Mucosa of rectum (tissue), 2 donors: ENCODE data around the gene OAF.
A peak's percentile ranks its signal among the peaks of the same experiment; 100 is the strongest.

Source experiments
- H3K27ac ChIP-seq, 2 donors: one replicate each; pipeline ENCODE4 v1.7.0; 2013; ENCODE audit warnings: inconsistent platforms in 2 of 2, low read depth in 2 of 2, low read length in 2 of 2
- H3K27me3 ChIP-seq, 2 donors: one replicate each; pipeline ENCODE4 v1.7.0; 2013; ENCODE audit warnings: low read length in 2 of 2; ENCODE audit not compliant: control insufficient read depth in 2 of 2, insufficient read depth in 2 of 2
- H3K36me3 ChIP-seq, 2 donors: one replicate each; pipeline ENCODE4 v1.7.0; 2013; ENCODE audit warnings: low read length in 2 of 2; ENCODE audit not compliant: control insufficient read depth in 2 of 2, insufficient read depth in 2 of 2
- H3K4me1 ChIP-seq, 2 donors: one replicate each; pipeline ENCODE4 v1.7.0; 2013; ENCODE audit warnings: low read length in 2 of 2, mild to moderate bottlenecking in 1 of 2; ENCODE audit not compliant: control insufficient read depth in 2 of 2, insufficient read depth in 2 of 2
- H3K4me3 ChIP-seq, 2 donors: one replicate each; pipeline ENCODE4 v1.7.0; 2013; ENCODE audit warnings: low read length in 2 of 2
- H3K9ac ChIP-seq, 2 donors: one replicate each; pipeline ENCODE4 v1.7.0; 2013; ENCODE audit warnings: low read length in 2 of 2, low read depth in 1 of 2, mild to moderate bottlenecking in 1 of 2
- H3K9me3 ChIP-seq, 2 donors: one replicate each; pipeline ENCODE4 v1.7.0; 2013; ENCODE audit warnings: low read length in 2 of 2; ENCODE audit not compliant: control insufficient read depth in 2 of 2
- donor health status: healthy.
- donor health status: Normal muscosa, but diverticular disease.

The OAF gene

GRCh38 chr11:120200677-120201076, 10.2 kb upstream of the OAF start:
- Histone ChIP-seq H3K9me3 (no peaks in the 10 kb centered on the region), H3K27ac (no peak overlapping the region), H3K4me3 (no peak overlapping the region), H3K9ac (no peak overlapping the region), H3K4me1 (peaks cover 24 to 42% of the 10 kb centered on the region in 2 donors), H3K36me3 (no peaks in the 10 kb centered on the region), H3K27me3 (no peaks in the 10 kb centered on the region)

DNA sequence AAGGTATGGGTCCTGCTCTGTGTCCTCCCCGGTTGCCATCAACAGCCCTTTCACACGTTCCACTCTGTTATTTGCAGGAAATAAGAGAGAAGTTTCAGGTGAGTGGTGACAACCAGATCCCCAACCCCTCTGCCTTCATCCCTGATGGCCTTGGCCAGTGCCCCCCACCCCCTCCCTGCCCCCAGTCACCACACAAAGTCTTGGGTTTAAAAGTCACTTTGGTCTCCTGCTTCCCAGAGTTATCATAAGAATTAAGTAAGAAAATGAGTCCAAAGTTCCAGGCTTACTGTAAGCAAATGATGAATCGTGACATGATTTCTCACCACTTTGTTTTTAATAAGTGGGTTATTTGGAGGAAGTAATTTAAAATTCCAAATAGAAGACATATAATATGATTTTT, 9.2 kb upstream of the OAF start:
- Histone ChIP-seq H3K27ac (no peak overlapping the region), H3K4me1 (peaks cover 14 to 32% of the 10 kb centered on the region in 2 donors)

DNA sequence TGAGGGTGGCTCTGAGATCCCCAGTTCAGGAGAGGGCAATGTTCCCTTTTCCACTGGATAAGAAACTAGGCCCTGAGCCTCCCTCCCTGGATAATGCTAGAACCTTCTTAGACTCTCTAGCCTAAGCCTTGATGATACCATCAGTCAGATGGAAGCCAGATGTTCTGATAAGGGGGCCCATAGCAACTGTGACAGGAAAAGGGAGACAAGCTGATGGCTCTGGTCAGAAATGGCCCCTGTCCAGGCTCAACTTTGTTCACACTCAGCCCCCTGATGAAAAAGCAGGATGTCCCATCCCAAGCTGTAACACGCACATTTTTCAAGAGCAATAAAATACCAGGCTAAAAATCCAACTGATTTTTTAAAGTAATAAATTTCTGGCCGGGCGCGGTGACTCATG, 7.2 kb upstream of the OAF start:
- peaks cover 20 to 25% of the 10 kb centered on the region in 2 donors for H3K4me1 ChIP-seq
- H3K27me3 ChIP-seq = peaks cover 0 to under 1% of the 10 kb centered on the region in 2 donors
- no peaks in the 10 kb centered on the region for H3K9me3 ChIP-seq
- no peaks in the 10 kb centered on the region for H3K36me3 ChIP-seq
- peak overlapping the region in 1 of 2 donors; percentile 14 for H3K27ac ChIP-seq
- no peak overlapping the region for H3K4me3 ChIP-seq
- no peak overlapping the region for H3K9ac ChIP-seq

More for the DNA sequence above, 9.2 kb upstream of the OAF start:
- Histone ChIP-seq H3K36me3 (no peaks in the 10 kb centered on the region), H3K4me3 (no peak overlapping the region), H3K9ac (no peak overlapping the region), H3K9me3 (no peaks in the 10 kb centered on the region), H3K27me3 (no peaks in the 10 kb centered on the region)

DNA sequence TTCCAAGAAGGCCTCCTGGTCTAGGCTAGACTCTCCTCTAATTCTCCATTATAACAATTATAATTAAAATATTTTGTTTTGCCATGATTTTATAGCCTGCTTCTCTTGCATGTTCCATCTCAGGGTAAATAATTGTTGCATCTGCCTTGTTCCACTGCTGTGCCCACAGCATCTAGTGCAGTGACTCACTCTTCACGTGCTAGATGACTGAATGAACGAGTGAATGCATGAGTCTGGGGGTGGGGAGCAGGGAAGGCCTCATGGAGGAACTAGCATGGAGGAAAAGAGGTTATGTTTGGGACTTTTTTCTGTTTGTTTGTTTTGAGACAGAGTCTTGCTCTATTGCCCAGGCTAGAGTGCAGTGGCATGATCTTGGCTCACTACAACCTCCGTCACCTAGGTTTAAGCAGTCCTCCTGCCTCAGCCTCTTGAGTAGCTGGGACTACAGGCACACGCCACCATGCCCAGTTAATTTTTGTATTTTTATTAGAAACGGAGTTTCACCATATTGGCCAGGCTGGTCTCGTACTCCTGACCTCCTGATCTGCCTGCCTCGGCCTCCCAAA, 5.2 kb upstream of the OAF start:
- Histone ChIP-seq H3K4me3 (no peak overlapping the region), H3K27me3 (peaks cover 0 to 4% of the 10 kb centered on the region in 2 donors), H3K9me3 (no peaks in the 10 kb centered on the region), H3K27ac (no peak overlapping the region), H3K4me1 (peaks cover 22 to 23% of the 10 kb centered on the region in 2 donors), H3K36me3 (no peaks in the 10 kb centered on the region), H3K9ac (no peak overlapping the region)

GRCh38 chr11:120207512-120207911, 3.3 kb upstream of the OAF start:
- peak overlapping the region in 1 of 2 donors; percentile 17 for H3K27ac ChIP-seq
- H3K36me3 ChIP-seq = no peaks in the 10 kb centered on the region
- H3K27me3 ChIP-seq = peaks cover 0 to 4% of the 10 kb centered on the region in 2 donors
- H3K9me3 ChIP-seq = no peaks in the 10 kb centered on the region
- no peak overlapping the region for H3K4me3 ChIP-seq
- peaks cover 29% of the 10 kb centered on the region in 2 donors for H3K4me1 ChIP-seq
- H3K9ac ChIP-seq = no peak overlapping the region

DNA sequence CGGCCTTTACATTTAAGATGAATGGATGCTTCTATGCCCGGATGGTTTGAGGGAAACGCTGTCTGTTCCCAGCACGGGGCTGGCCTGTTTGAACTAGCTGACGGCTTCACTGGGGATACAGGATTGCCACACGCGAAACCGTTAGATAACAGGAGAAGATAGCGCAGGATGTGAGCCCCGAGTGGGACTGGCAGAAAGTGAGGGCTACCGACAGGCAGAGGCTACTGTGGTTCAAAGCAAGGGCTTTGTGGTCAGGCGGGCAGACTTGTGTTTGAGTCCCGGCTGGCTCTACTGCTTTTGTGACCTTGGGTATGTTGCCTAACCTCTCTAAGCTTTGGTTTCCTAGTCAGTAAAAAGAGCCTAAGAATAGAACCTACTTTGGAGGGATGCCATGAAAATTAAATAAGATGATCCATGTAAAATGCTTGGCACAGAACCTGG, 2.8 kb upstream of the OAF start:
- H3K9me3 ChIP-seq = no peaks in the 10 kb centered on the region
- H3K9ac ChIP-seq = peak overlapping the region in 1 of 2 donors; percentile 15
- peak overlapping the region; percentile 17 to 28 for H3K27ac ChIP-seq

GRCh38 chr11:120208777-120209176, 2.1 kb upstream of the OAF start:
- Histone ChIP-seq H3K36me3 (peaks cover 0 to 1% of the 10 kb centered on the region in 2 donors), H3K9me3 (no peaks in the 10 kb centered on the region), H3K4me1 (peaks cover 38 to 40% of the 10 kb centered on the region in 2 donors), H3K4me3 (no peak overlapping the region), H3K9ac (no peak overlapping the region), H3K27me3 (peaks cover 0 to 4% of the 10 kb centered on the region in 2 donors), H3K27ac (peak overlapping the region; percentile 28 to 38)

More for the DNA sequence above, 2.8 kb upstream of the OAF start:
- no peak overlapping the region for H3K4me3 ChIP-seq
- H3K4me1 ChIP-seq = peaks cover 31 to 34% of the 10 kb centered on the region in 2 donors
- H3K27me3 ChIP-seq = peaks cover 0 to 4% of the 10 kb centered on the region in 2 donors
- no peaks in the 10 kb centered on the region for H3K36me3 ChIP-seq

- Histone ChIP-seq H3K9me3 (no peaks in the 10 kb centered on the region), H3K4me1 (peaks cover 40 to 42% of the 10 kb centered on the region in 2 donors), H3K4me3 (peak overlapping the region; percentile 85 to 90), H3K27ac (peak overlapping the region; percentile 63 to 90), H3K9ac (peak overlapping the region; percentile 75 to 96), H3K36me3 (peaks cover 11 to 12% of the 10 kb centered on the region in 2 donors), H3K27me3 (peaks cover 0 to 4% of the 10 kb centered on the region in 2 donors)
Measured at GRCh38 chr11:120209746-120210625, 846 bp upstream of the OAF start.

- H3K4me1 ChIP-seq = peaks cover 44 to 54% of the 10 kb centered on the region in 2 donors
- H3K9ac ChIP-seq = peak overlapping the region; percentile 85 to 96
- peaks cover 17 to 24% of the 10 kb centered on the region in 2 donors for H3K36me3 ChIP-seq
- peak overlapping the region; percentile 85 to 90 for H3K4me3 ChIP-seq
- H3K27ac ChIP-seq = peak overlapping the region; percentile 90 to 92
- peaks cover 0 to 4% of the 10 kb centered on the region in 2 donors for H3K27me3 ChIP-seq
- H3K9me3 ChIP-seq = no peaks in the 10 kb centered on the region
Measured at GRCh38 chr11:120211522-120212258, 858 bp downstream of the OAF start.
